ENCODE measurements around the gene KAZALD1. TPM values are rescaled to one million over a fixed set of nuclear protein-coding genes. Genes with fewer than 3 reads are reported as not detected.

The KAZALD1 gene
- total RNA-seq, 1 donor from 2014 or later, result 16.8 TPM

DNA sequence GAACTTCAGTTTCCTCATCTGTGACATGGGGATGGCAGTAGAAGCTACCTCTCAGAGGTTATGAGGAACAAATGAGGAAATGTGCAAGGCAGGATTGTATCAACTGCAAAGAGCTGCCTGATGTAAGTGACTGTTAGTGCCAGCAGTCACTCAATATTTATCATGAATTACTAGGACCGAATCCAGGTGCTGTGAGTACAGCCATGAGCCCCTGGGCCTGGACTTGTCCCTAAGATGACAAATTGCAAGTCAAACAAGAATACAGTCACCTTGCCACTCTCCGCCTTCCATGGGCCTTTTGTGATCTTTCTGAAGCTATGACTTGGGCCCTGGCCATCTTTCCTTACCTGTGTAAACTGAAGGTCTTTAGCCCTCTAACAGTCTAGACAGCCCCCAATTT, 41.6 kb downstream of the KAZALD1 start:
- DNase-seq (ENCODE audit: low spot score in 2 of 2, unreplicated experiment in 2 of 2), result no peak
- H3K36me3 Mint-ChIP-seq, result no peaks in the 10 kb centered on the region
- H3K9me3 Mint-ChIP-seq, result no peaks in the 10 kb centered on the region
- TF ChIP-seq, protein P1, sequence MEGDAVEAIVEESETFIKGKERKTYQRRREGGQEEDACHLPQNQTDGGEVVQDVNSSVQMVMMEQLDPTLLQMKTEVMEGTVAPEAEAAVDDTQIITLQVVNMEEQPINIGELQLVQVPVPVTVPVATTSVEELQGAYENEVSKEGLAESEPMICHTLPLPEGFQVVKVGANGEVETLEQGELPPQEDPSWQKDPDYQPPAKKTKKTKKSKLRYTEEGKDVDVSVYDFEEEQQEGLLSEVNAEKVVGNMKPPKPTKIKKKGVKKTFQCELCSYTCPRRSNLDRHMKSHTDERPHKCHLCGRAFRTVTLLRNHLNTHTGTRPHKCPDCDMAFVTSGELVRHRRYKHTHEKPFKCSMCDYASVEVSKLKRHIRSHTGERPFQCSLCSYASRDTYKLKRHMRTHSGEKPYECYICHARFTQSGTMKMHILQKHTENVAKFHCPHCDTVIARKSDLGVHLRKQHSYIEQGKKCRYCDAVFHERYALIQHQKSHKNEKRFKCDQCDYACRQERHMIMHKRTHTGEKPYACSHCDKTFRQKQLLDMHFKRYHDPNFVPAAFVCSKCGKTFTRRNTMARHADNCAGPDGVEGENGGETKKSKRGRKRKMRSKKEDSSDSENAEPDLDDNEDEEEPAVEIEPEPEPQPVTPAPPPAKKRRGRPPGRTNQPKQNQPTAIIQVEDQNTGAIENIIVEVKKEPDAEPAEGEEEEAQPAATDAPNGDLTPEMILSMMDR (IDR thresholded peaks at IDR 0.05; ENCODE audit: unreplicated experiment), result no peak
- no peak overlapping the region for H3K4me3 Mint-ChIP-seq
- H3K27ac Mint-ChIP-seq, result no peak overlapping the region
- no peaks in the 10 kb centered on the region for H3K4me1 Mint-ChIP-seq
- peaks cover 82% of the 10 kb centered on the region for H3K27me3 Mint-ChIP-seq (ENCODE audit: low read depth)

DNA sequence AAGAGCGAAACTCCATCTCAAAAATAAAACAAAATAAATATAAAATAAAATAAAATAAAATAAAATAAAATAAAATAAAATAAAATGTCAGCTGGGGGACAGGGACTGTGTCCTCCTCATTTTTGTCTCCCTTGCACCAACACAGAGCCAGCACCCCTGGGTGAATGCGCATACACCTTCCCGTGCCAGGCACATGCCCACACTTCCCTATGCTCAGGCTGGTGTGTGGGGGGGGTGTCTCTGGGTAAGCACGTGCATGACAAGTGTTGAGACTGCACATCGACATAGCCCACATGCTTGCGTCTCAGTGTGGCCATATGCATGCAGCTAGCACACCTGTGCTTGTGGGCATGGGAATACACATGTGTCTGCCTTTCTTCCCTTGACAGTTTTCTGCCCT, 44.6 kb downstream of the KAZALD1 start:
- Mint-ChIP-seq H3K4me3 (no peak overlapping the region), H3K4me1 (no peaks in the 10 kb centered on the region), H3K27ac (no peak overlapping the region), H3K27me3 (ENCODE audit: low read depth) (peaks cover 77% of the 10 kb centered on the region), H3K9me3 (no peaks in the 10 kb centered on the region), H3K36me3 (no peaks in the 10 kb centered on the region)
- TF ChIP-seq, protein P1 (IDR thresholded peaks at IDR 0.05; ENCODE audit: unreplicated experiment), result no peak
- DNase-seq (ENCODE audit: low spot score in 2 of 2, unreplicated experiment in 2 of 2), result no peak

DNA sequence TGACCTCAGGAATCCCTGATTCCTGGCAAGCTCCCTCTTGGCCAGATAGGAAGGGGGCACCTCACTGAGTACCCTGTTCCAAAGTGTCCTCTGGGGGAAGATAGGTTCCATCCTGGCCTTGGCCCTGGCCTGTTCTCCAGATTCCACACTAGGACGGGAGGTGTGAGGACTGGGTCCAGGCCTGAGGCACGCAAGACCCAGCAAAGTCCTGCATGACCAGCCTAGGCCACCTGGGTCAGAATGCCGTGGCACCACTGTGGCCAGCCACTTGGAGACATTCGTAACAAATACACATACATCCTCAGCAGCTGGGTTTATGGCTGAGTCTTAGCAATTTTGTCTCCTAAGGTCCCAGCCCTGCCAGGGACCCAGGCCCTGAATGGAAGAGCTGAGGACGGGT, 46.0 kb downstream of the KAZALD1 start:
- TF ChIP-seq, protein P1 (IDR thresholded peaks at IDR 0.05; ENCODE audit: unreplicated experiment), result no peak
- DNase-seq (ENCODE audit: low spot score in 2 of 2, unreplicated experiment in 2 of 2), result no peak
- H3K27me3 Mint-ChIP-seq (ENCODE audit: low read depth), result peaks cover 71% of the 10 kb centered on the region
- no peak overlapping the region for H3K4me3 Mint-ChIP-seq
- no peak overlapping the region for H3K27ac Mint-ChIP-seq
- no peaks in the 10 kb centered on the region for H3K36me3 Mint-ChIP-seq
- H3K4me1 Mint-ChIP-seq, result no peaks in the 10 kb centered on the region
- no peaks in the 10 kb centered on the region for H3K9me3 Mint-ChIP-seq

DNA sequence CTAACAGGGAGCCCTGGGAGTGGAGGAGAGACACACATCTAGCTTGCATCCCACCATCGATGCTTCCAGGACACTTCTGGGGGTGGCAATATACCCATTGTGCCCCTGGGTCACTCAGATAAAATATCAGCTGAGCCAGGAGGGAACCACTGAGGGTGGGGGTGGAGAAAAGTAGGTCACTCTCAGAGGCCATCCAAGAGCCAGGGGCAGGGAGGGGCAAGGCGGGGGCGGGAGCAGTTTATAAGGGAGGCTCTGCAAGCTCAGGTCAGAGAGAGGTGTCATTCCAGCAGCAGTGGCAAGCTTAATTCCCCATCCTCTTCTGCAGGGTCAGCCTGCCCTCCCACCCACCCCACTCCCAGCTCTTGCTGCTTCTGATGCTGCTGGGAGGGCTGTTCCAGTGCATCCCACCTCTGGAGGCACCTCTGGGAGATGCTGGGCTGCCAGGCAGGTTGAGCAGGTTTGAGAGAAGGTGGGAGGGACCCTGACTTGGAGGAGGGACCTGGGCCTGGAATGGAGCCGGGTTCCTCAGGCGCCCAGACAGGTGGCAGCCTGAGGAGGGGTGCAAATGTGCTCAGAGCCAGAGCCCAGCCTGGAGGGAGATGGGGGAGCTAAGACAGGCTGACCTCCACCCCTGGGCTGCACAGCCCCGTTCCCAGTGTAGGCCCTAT, 49.2 kb downstream of the KAZALD1 start:
- Mint-ChIP-seq H3K27ac (no peak overlapping the region), H3K27me3 (ENCODE audit: low read depth) (peaks cover 73% of the 10 kb centered on the region), H3K9me3 (no peaks in the 10 kb centered on the region), H3K36me3 (no peaks in the 10 kb centered on the region), H3K4me1 (no peaks in the 10 kb centered on the region), H3K4me3 (no peak overlapping the region)
- TF ChIP-seq, protein P1 (IDR thresholded peaks at IDR 0.05; ENCODE audit: unreplicated experiment), result no peak
- no peak for DNase-seq (ENCODE audit: low spot score in 2 of 2, unreplicated experiment in 2 of 2)

DNA sequence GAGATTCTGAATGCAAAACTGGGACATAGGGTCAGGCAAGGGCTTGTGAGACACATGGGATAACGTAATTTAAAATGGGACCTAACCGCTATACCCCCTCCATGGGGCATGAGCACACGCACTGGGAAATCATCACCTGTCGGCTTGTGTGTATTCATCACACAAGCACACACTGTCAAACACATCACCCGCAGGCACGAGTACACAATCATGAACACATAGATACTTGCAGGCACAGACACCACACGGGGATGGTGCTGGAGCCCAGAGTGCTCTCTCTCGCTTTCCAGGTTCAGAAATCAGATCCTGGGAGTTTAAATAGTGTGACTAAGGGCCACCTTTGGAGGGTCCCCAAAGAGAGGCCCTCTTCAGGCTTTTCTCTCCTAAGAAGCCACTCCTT, 49.8 kb downstream of the KAZALD1 start:
- H3K4me3 Mint-ChIP-seq, result no peak overlapping the region
- TF ChIP-seq, protein P1 (IDR thresholded peaks at IDR 0.05; ENCODE audit: unreplicated experiment), result no peak
- no peak overlapping the region for H3K27ac Mint-ChIP-seq
- no peaks in the 10 kb centered on the region for H3K9me3 Mint-ChIP-seq
- H3K27me3 Mint-ChIP-seq (ENCODE audit: low read depth), result peaks cover 75% of the 10 kb centered on the region
- no peaks in the 10 kb centered on the region for H3K4me1 Mint-ChIP-seq
- no peaks in the 10 kb centered on the region for H3K36me3 Mint-ChIP-seq
- no peak for DNase-seq (ENCODE audit: low spot score in 2 of 2, unreplicated experiment in 2 of 2)
